C4-2B (cell line): Measurements from ENCODE around the gene DNAH8.

Source experiments
- H3K27ac ChIP-seq: fragments of 450-650 bp; 2 replicates; pipeline ENCODE4 v1.5.1; 2017
- ZFX ChIP-seq: fragments of 450-650 bp; IDR thresholded peaks from 2 replicates; pipeline ENCODE4 v1.6.1; 2017
- TF ChIP-seq, protein P1 (sequence below): fragments of 450-650 bp; conservative IDR thresholded peaks from 2 replicates; pipeline ENCODE4 v1.5.1; 2017; ENCODE audit warnings: mild to moderate bottlenecking

DNAH8 gene

DNA sequence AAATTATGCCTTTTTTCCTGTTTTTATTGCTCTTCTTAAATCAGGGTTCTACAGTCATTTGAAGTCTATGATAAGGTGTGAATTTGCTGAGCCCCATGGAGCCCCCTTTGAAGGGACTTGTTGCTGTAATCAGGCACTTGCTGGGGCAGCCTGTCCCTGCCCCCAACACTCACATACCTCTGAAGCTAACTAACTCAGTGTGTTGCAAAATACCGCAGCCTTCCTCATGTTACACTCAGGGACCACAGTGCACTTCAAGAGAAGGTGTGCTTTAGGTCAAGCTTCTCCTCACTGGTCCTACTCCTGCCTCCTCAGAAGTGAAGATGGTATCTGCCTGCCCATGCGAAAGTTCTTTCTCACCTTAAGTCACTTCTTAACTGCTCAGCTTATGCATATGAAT, 267.4 kb downstream of the DNAH8 start:
- H3K27ac ChIP-seq, result no peak overlapping the region
- TF ChIP-seq ZFX, result no peak
- TF ChIP-seq, protein P1, sequence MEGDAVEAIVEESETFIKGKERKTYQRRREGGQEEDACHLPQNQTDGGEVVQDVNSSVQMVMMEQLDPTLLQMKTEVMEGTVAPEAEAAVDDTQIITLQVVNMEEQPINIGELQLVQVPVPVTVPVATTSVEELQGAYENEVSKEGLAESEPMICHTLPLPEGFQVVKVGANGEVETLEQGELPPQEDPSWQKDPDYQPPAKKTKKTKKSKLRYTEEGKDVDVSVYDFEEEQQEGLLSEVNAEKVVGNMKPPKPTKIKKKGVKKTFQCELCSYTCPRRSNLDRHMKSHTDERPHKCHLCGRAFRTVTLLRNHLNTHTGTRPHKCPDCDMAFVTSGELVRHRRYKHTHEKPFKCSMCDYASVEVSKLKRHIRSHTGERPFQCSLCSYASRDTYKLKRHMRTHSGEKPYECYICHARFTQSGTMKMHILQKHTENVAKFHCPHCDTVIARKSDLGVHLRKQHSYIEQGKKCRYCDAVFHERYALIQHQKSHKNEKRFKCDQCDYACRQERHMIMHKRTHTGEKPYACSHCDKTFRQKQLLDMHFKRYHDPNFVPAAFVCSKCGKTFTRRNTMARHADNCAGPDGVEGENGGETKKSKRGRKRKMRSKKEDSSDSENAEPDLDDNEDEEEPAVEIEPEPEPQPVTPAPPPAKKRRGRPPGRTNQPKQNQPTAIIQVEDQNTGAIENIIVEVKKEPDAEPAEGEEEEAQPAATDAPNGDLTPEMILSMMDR, result no peak

DNA sequence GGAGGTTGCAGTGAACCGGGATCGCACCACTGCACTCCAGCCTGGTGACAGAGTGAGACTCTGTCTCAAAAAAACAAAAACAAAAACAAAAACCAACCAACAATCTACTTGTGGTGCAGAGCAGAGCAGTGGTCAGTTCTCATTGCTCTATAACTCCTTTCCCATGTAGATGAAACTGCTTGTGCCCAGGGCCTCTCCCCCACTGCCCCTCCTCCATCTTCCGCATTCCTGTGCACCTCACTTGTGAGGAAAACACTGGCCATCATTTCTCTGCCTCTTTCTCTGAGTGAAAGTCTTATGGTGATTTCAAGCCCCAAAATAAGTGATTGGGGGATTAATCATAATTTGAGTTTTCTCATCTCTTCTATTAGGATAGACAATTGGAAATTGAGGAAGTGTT, 269.6 kb downstream of the DNAH8 start:
- TF ChIP-seq, protein P1, result no peak
- no peak for TF ChIP-seq ZFX
- H3K27ac ChIP-seq, result no peak overlapping the region

DNA sequence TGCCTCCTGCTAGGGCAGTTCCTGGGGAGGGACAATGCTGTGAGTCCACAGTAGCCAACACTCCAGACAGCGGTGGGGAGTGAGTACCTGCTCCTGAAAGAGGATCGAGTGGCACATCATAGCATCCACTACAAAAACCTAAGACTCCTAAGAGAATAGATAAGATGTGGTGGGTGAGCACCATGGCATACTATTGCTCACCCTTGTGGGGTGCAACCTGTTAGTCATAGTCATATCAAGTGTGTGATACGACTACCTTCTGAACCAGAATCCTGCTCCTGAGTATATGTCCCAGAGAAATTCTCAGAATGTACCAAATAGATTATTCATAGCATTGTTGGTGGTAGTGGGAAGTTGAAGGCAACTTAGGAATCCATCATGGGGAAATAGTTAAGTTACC, 270.7 kb downstream of the DNAH8 start:
- no peak for TF ChIP-seq ZFX
- TF ChIP-seq, protein P1, result no peak

DNA sequence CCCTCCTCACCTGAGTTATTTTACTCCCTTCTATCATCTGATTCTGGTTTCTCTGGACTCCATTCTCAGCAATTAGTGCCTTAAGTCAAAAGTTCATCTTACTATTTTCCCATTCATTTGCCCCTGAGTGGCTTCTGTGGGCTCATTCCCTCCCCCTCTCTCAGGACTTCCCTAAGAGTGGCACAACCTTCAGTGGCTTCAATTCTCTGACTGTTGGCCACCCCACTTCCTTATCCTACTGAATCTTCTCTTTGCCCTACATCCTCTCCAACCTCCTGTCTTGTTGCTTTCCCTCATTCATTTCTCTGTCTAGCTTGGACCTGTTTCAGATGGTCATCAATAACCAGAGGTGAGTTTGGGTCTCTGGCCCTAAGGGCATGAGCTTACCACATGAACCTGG, 272.4 kb downstream of the DNAH8 start:
- H3K27ac ChIP-seq, result no peak overlapping the region
- TF ChIP-seq ZFX, result no peak
- TF ChIP-seq, protein P1, result no peak

More for the DNA sequence above, 270.7 kb downstream of the DNAH8 start:
- no peak overlapping the region for H3K27ac ChIP-seq

DNA sequence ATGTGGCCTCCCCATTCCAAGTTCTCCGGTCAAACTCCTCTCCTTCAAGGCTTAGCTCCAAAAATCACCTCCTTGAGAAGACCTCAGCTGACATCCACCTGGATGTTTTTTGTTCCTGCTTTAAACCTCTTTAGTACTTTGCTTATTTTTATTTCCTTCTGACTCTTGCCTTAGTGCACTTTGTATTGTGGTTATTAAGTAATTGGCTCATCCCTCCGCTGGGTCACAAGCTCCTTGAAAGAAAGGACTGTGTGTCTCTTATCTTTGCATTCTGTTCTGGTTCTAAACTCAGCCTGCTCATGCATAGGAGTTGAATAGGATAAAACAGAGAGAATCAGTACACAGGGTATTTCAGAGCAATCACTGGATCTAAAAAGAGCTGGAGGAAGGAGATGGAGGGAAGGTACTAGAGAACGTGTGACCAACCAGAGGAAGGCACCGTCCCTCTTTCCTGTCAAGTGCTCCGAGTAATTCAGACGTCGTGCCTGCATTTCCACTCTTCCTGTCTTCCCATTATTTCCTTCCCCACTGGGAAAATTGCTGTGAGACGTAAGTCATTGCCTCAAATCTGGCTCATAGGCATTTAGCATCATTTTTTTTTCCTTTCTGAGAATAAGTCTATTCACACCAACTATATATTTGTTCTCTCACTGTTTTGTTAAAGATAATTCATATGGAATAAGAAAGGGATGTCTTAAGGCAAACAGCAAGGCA, 273.8 kb downstream of the DNAH8 start:
- no peak overlapping the region for H3K27ac ChIP-seq

DNA sequence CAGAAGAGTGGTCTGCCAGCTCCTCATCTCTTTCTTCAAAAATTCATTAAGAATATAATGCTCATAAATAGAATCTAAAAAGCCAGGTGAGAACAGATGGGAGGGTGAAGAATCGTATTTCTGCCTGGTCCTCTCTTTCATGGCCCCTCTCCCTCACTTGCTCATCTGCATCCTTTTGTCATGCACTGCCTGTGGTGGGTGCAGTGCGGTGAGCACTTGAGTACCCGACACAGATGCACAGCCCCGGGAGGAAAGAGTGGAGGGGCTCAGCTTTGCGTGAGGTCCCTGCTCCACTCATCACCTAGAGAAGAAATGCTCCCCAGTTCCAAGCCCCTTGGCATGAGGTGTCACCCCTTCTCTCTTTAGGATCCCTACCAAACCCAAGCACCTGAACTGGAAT, 275.4 kb downstream of the DNAH8 start:
- no peak overlapping the region for H3K27ac ChIP-seq
- no peak for TF ChIP-seq ZFX
- TF ChIP-seq, protein P1, result no peak

More for the DNA sequence above, 273.8 kb downstream of the DNAH8 start:
- TF ChIP-seq, protein P1, result no peak
- TF ChIP-seq ZFX, result no peak

DNA sequence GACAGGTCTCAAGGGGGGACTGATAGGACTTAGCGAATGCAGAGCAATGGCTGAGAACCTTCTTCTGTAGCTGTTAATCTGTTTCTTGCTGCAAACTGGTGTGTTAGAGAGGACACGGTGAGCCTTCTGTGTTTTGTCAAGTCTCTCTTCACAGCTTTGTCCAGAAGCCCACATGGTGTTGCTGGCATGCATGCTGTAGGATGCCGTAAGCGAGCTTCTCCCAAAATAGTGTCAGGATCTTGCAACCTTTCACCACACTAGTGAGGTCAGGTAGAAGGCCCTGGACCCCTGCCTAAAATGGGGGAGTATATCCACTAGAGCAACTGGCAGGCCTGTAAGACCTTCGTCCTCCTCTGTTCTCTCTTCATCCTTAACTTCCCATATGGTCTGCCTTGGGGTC, 281.6 kb downstream of the DNAH8 start:
- TF ChIP-seq ZFX, result no peak
- TF ChIP-seq, protein P1, result no peak

More for the DNA sequence above, 281.6 kb downstream of the DNAH8 start:
- no peak overlapping the region for H3K27ac ChIP-seq
